ENCODE measurements around the gene TAF4B. TPM values are rescaled to one million over a fixed set of nuclear protein-coding genes. Genes with fewer than 3 reads are reported as not detected.
"Not testable (repeated sequence)": the region's sequence is repeated elsewhere in the genome, so short reads cannot be mapped to it uniquely, and the experiment has no call there.

The TAF4B gene
- total and polyA plus RNA-seq, 2 experiments from 2014 or later = 1.4 TPM; not detected in 1

- 96% methylated on average over 8 of the region's 8 CpGs for WGBS (ENCODE audit: low lambda C conversion rate, missing lambda C conversion rate)
- H3K9me2 ChIP-seq (replicated peaks; ENCODE audit: insufficient read depth) = no peaks in the 10 kb centered on the region
- H3K9me3 ChIP-seq (ENCODE audit: low read depth) = no peaks in the 10 kb centered on the region
- no peaks in the 10 kb centered on the region for H3K4me1 ChIP-seq (ENCODE audit: insufficient read depth)
- no peaks in the 10 kb centered on the region for H3K36me3 ChIP-seq (replicated peaks; ENCODE audit: insufficient read depth, low read depth)
- H3K4me3 ChIP-seq = no peak overlapping the region
- no peak for DNase-seq (ENCODE audit: low spot score)
- H3K4me2 ChIP-seq = no peak overlapping the region
- H3K79me2 ChIP-seq = no peaks in the 10 kb centered on the region
- H4K20me1 ChIP-seq (ENCODE audit: insufficient read depth, poor library complexity, severe bottlenecking) = no peaks in the 10 kb centered on the region
- H3K27ac ChIP-seq = no peak overlapping the region
- no peaks in the 10 kb centered on the region for H3K27me3 ChIP-seq
- TF ChIP-seq EZH2phosphoT487 (IDR thresholded peaks at IDR 0.05; ENCODE audit: low read depth, severe bottlenecking, unreplicated experiment) (no peak), CTCF (IDR thresholded peaks at IDR 0.05; ENCODE audit: poor library complexity) (no peak), EZH2 (IDR thresholded peaks at IDR 0.05; ENCODE audit: borderline replicate concordance) (no peak)
- no peak overlapping the region for H2AFZ ChIP-seq
These were observed 71.9 kb downstream of the TAF4B start for GRCh38 chr18:26298107-26298506.

GRCh38 chr18:26301681-26302080, 75.4 kb downstream of the TAF4B start:
- 72% methylated on average over 3 of the region's 3 CpGs for WGBS (ENCODE audit: low lambda C conversion rate, missing lambda C conversion rate)
- no peaks in the 10 kb centered on the region for H3K36me3 ChIP-seq (replicated peaks; ENCODE audit: insufficient read depth, low read depth)
- no peak overlapping the region for H2AFZ ChIP-seq
- no peaks in the 10 kb centered on the region for H3K4me1 ChIP-seq (ENCODE audit: insufficient read depth)
- H3K9me3 ChIP-seq (ENCODE audit: low read depth) = no peaks in the 10 kb centered on the region
- no peaks in the 10 kb centered on the region for H4K20me1 ChIP-seq (ENCODE audit: insufficient read depth, poor library complexity, severe bottlenecking)
- no peaks in the 10 kb centered on the region for H3K9me2 ChIP-seq (replicated peaks; ENCODE audit: insufficient read depth)
- TF ChIP-seq EZH2 (IDR thresholded peaks at IDR 0.05; ENCODE audit: borderline replicate concordance) (no peak), CTCF (IDR thresholded peaks at IDR 0.05; ENCODE audit: poor library complexity) (no peak), EZH2phosphoT487 (IDR thresholded peaks at IDR 0.05; ENCODE audit: low read depth, severe bottlenecking, unreplicated experiment) (no peak)
- DNase-seq (ENCODE audit: low spot score) = peak; percentile 5
- no peaks in the 10 kb centered on the region for H3K27me3 ChIP-seq
- no peak overlapping the region for H3K27ac ChIP-seq
- H3K4me3 ChIP-seq = no peak overlapping the region
- no peak overlapping the region for H3K4me2 ChIP-seq
- H3K79me2 ChIP-seq = no peaks in the 10 kb centered on the region

GRCh38 chr18:26303222-26303621, 77.0 kb downstream of the TAF4B start:
- H3K36me3 ChIP-seq (replicated peaks; ENCODE audit: insufficient read depth, low read depth); H3K9me3 ChIP-seq (ENCODE audit: low read depth); DNase-seq (ENCODE audit: low spot score); H2AFZ ChIP-seq; H3K9me2 ChIP-seq (replicated peaks; ENCODE audit: insufficient read depth); H3K4me1 ChIP-seq (ENCODE audit: insufficient read depth); H3K4me3 ChIP-seq; H3K27ac ChIP-seq; H4K20me1 ChIP-seq (ENCODE audit: insufficient read depth, poor library complexity, severe bottlenecking); H3K27me3 ChIP-seq; H3K79me2 ChIP-seq; H3K4me2 ChIP-seq: not testable (repeated sequence)
- no CpG with 5 or more reads among the region's 2 CpGs for WGBS (ENCODE audit: low lambda C conversion rate, missing lambda C conversion rate)

GRCh38 chr18:26304511-26304910, 78.3 kb downstream of the TAF4B start:
- no peaks in the 10 kb centered on the region for H3K36me3 ChIP-seq (replicated peaks; ENCODE audit: insufficient read depth, low read depth)
- no peaks in the 10 kb centered on the region for H3K9me2 ChIP-seq (replicated peaks; ENCODE audit: insufficient read depth)
- TF ChIP-seq EZH2phosphoT487 (IDR thresholded peaks at IDR 0.05; ENCODE audit: low read depth, severe bottlenecking, unreplicated experiment) (no peak), EZH2 (IDR thresholded peaks at IDR 0.05; ENCODE audit: borderline replicate concordance) (no peak), CTCF (IDR thresholded peaks at IDR 0.05; ENCODE audit: poor library complexity) (no peak)
- H3K4me1 ChIP-seq (ENCODE audit: insufficient read depth) = no peaks in the 10 kb centered on the region
- H2AFZ ChIP-seq = no peak overlapping the region
- no peak overlapping the region for H3K27ac ChIP-seq
- H4K20me1 ChIP-seq (ENCODE audit: insufficient read depth, poor library complexity, severe bottlenecking) = no peaks in the 10 kb centered on the region
- 89% methylated on average over 1 of the region's 1 CpG for WGBS (ENCODE audit: low lambda C conversion rate, missing lambda C conversion rate)
- no peaks in the 10 kb centered on the region for H3K27me3 ChIP-seq
- H3K79me2 ChIP-seq = no peaks in the 10 kb centered on the region
- no peak overlapping the region for H3K4me3 ChIP-seq
- no peaks in the 10 kb centered on the region for H3K9me3 ChIP-seq (ENCODE audit: low read depth)
- no peak overlapping the region for H3K4me2 ChIP-seq
- DNase-seq (ENCODE audit: low spot score) = no peak
